ENCODE measurements around the gene TUBB6.

The TUBB6 gene

GRCh38 chr18:12345491-12346239 is 37.6 kb downstream of the TUBB6 start:
- H3K36me3 ChIP-seq (ENCODE audit: insufficient read depth, low read length): peaks cover 94% of the 10 kb centered on the region
- no peak overlapping the region for H3K27ac ChIP-seq (ENCODE audit: low read depth, low read length)

GRCh38 chr18:12346240-12346565 is 38.2 kb downstream of the TUBB6 start:
- peaks cover 95% of the 10 kb centered on the region for H3K36me3 ChIP-seq (ENCODE audit: insufficient read depth, low read length)

More at GRCh38 chr18:12345491-12346239, 37.6 kb downstream of the TUBB6 start:
- Histone ChIP-seq H3K4me3 (ENCODE audit: low read length) (no peak overlapping the region), H3K9me3 (ENCODE audit: insufficient read depth, low read depth, low read length) (no peaks in the 10 kb centered on the region), H3K27me3 (ENCODE audit: insufficient read depth, low read length) (no peaks in the 10 kb centered on the region), H3K4me1 (ENCODE audit: insufficient read depth, low read length) (no peaks in the 10 kb centered on the region), H3K9ac (ENCODE audit: low read depth, low read length) (no peak overlapping the region)
- 95% methylated on average over 13 of the region's 13 CpGs for WGBS

GRCh38 chr18:12347895-12348294 is 39.9 kb downstream of the TUBB6 start:
- Histone ChIP-seq H3K4me1 (ENCODE audit: insufficient read depth, low read length) (no peaks in the 10 kb centered on the region), H3K27me3 (ENCODE audit: insufficient read depth, low read length) (no peaks in the 10 kb centered on the region), H3K9ac (ENCODE audit: low read depth, low read length) (no peak overlapping the region), H3K9me3 (ENCODE audit: insufficient read depth, low read depth, low read length) (no peaks in the 10 kb centered on the region), H3K4me3 (ENCODE audit: low read length) (no peak overlapping the region), H3K36me3 (ENCODE audit: insufficient read depth, low read length) (peaks cover 93% of the 10 kb centered on the region), H3K27ac (ENCODE audit: low read depth, low read length) (no peak overlapping the region)
- WGBS: 94% methylated on average over 4 of the region's 4 CpGs

More at GRCh38 chr18:12346240-12346565, 38.2 kb downstream of the TUBB6 start:
- 94% methylated on average over 7 of the region's 7 CpGs for WGBS
- H3K27me3 ChIP-seq (ENCODE audit: insufficient read depth, low read length): no peaks in the 10 kb centered on the region
- no peaks in the 10 kb centered on the region for H3K4me1 ChIP-seq (ENCODE audit: insufficient read depth, low read length)
- no peak overlapping the region for H3K4me3 ChIP-seq (ENCODE audit: low read length)
- no peak overlapping the region for H3K27ac ChIP-seq (ENCODE audit: low read depth, low read length)
- no peaks in the 10 kb centered on the region for H3K9me3 ChIP-seq (ENCODE audit: insufficient read depth, low read depth, low read length)
- no peak overlapping the region for H3K9ac ChIP-seq (ENCODE audit: low read depth, low read length)

GRCh38 chr18:12352188-12352587 is 44.1 kb downstream of the TUBB6 start:
- H3K36me3 ChIP-seq (ENCODE audit: insufficient read depth, low read length): peaks cover 89% of the 10 kb centered on the region
- H3K4me3 ChIP-seq (ENCODE audit: low read length): no peak overlapping the region
- H3K9ac ChIP-seq (ENCODE audit: low read depth, low read length): no peak overlapping the region

GRCh38 chr18:12359515-12359927 is 51.5 kb downstream of the TUBB6 start:
- Histone ChIP-seq H3K9me3 (ENCODE audit: insufficient read depth, low read depth, low read length) (no peaks in the 10 kb centered on the region), H3K36me3 (ENCODE audit: insufficient read depth, low read length) (peaks cover 95% of the 10 kb centered on the region)
- 100% methylated on average over 2 of the region's 5 CpGs for WGBS

More at GRCh38 chr18:12352188-12352587, 44.1 kb downstream of the TUBB6 start:
- no peaks in the 10 kb centered on the region for H3K27me3 ChIP-seq (ENCODE audit: insufficient read depth, low read length)
- H3K9me3 ChIP-seq (ENCODE audit: insufficient read depth, low read depth, low read length): no peaks in the 10 kb centered on the region
- 95% methylated on average over 5 of the region's 5 CpGs for WGBS
- no peaks in the 10 kb centered on the region for H3K4me1 ChIP-seq (ENCODE audit: insufficient read depth, low read length)
- H3K27ac ChIP-seq (ENCODE audit: low read depth, low read length): no peak overlapping the region

GRCh38 chr18:12361770-12362378 is 53.8 kb downstream of the TUBB6 start:
- peaks cover 97% of the 10 kb centered on the region for H3K36me3 ChIP-seq (ENCODE audit: insufficient read depth, low read length)
- H3K9me3 ChIP-seq (ENCODE audit: insufficient read depth, low read depth, low read length): no peaks in the 10 kb centered on the region
- no peak overlapping the region for H3K27ac ChIP-seq (ENCODE audit: low read depth, low read length)
- H3K4me1 ChIP-seq (ENCODE audit: insufficient read depth, low read length): no peaks in the 10 kb centered on the region
- H3K27me3 ChIP-seq (ENCODE audit: insufficient read depth, low read length): no peaks in the 10 kb centered on the region
- H3K4me3 ChIP-seq (ENCODE audit: low read length): no peak overlapping the region
- 93% methylated on average over 3 of the region's 3 CpGs for WGBS
- no peak overlapping the region for H3K9ac ChIP-seq (ENCODE audit: low read depth, low read length)

More at GRCh38 chr18:12359515-12359927, 51.5 kb downstream of the TUBB6 start:
- Histone ChIP-seq H3K4me1 (ENCODE audit: insufficient read depth, low read length) (no peaks in the 10 kb centered on the region), H3K9ac (ENCODE audit: low read depth, low read length) (no peak overlapping the region), H3K27me3 (ENCODE audit: insufficient read depth, low read length) (no peaks in the 10 kb centered on the region), H3K4me3 (ENCODE audit: low read length) (no peak overlapping the region), H3K27ac (ENCODE audit: low read depth, low read length) (no peak overlapping the region)

GRCh38 chr18:12362473-12363174 is 54.6 kb downstream of the TUBB6 start:
- H3K36me3 ChIP-seq (ENCODE audit: insufficient read depth, low read length): peaks cover 97% of the 10 kb centered on the region

GRCh38 chr18:12366379-12366778 is 58.3 kb downstream of the TUBB6 start:
- no peak overlapping the region for H3K27ac ChIP-seq (ENCODE audit: low read depth, low read length)
- no peaks in the 10 kb centered on the region for H3K9me3 ChIP-seq (ENCODE audit: insufficient read depth, low read depth, low read length)
- peaks cover 75% of the 10 kb centered on the region for H3K36me3 ChIP-seq (ENCODE audit: insufficient read depth, low read length)
- no peaks in the 10 kb centered on the region for H3K27me3 ChIP-seq (ENCODE audit: insufficient read depth, low read length)
- WGBS: 94% methylated on average over 8 of the region's 8 CpGs
- no peak overlapping the region for H3K9ac ChIP-seq (ENCODE audit: low read depth, low read length)
- no peaks in the 10 kb centered on the region for H3K4me1 ChIP-seq (ENCODE audit: insufficient read depth, low read length)
- H3K4me3 ChIP-seq (ENCODE audit: low read length): no peak overlapping the region

More at GRCh38 chr18:12362473-12363174, 54.6 kb downstream of the TUBB6 start:
- Histone ChIP-seq H3K27ac (ENCODE audit: low read depth, low read length) (no peak overlapping the region), H3K27me3 (ENCODE audit: insufficient read depth, low read length) (no peaks in the 10 kb centered on the region), H3K4me3 (ENCODE audit: low read length) (no peak overlapping the region), H3K4me1 (ENCODE audit: insufficient read depth, low read length) (no peaks in the 10 kb centered on the region), H3K9me3 (ENCODE audit: insufficient read depth, low read depth, low read length) (no peaks in the 10 kb centered on the region), H3K9ac (ENCODE audit: low read depth, low read length) (no peak overlapping the region)
- WGBS: 96% methylated on average over 10 of the region's 11 CpGs

- no peak overlapping the region for H3K27ac ChIP-seq (ENCODE audit: low read depth, low read length)
- peaks cover 71% of the 10 kb centered on the region for H3K36me3 ChIP-seq (ENCODE audit: insufficient read depth, low read length)
- no peak overlapping the region for H3K9ac ChIP-seq (ENCODE audit: low read depth, low read length)
- H3K9me3 ChIP-seq (ENCODE audit: insufficient read depth, low read depth, low read length): no peaks in the 10 kb centered on the region
- no peak overlapping the region for H3K4me3 ChIP-seq (ENCODE audit: low read length)
- no peaks in the 10 kb centered on the region for H3K27me3 ChIP-seq (ENCODE audit: insufficient read depth, low read length)
- H3K4me1 ChIP-seq (ENCODE audit: insufficient read depth, low read length): no peaks in the 10 kb centered on the region
- WGBS: 92% methylated on average over 5 of the region's 5 CpGs
Measured at GRCh38 chr18:12366784-12367183, 58.7 kb downstream of the TUBB6 start.

- WGBS: 93% methylated on average over 7 of the region's 7 CpGs
- peaks cover 52% of the 10 kb centered on the region for H3K36me3 ChIP-seq (ENCODE audit: insufficient read depth, low read length)
- H3K4me3 ChIP-seq (ENCODE audit: low read length): no peak overlapping the region
- no peaks in the 10 kb centered on the region for H3K9me3 ChIP-seq (ENCODE audit: insufficient read depth, low read depth, low read length)
- no peak overlapping the region for H3K27ac ChIP-seq (ENCODE audit: low read depth, low read length)
- H3K4me1 ChIP-seq (ENCODE audit: insufficient read depth, low read length): peaks cover 6% of the 10 kb centered on the region; the same call in 1 of the 2 replicates
- no peaks in the 10 kb centered on the region for H3K27me3 ChIP-seq (ENCODE audit: insufficient read depth, low read length)
- no peak overlapping the region for H3K9ac ChIP-seq (ENCODE audit: low read depth, low read length)
Measured at GRCh38 chr18:12369211-12369610, 61.2 kb downstream of the TUBB6 start.

- no peak overlapping the region for H3K9ac ChIP-seq (ENCODE audit: low read depth, low read length)
- no peak overlapping the region for H3K27ac ChIP-seq (ENCODE audit: low read depth, low read length)
- H3K4me3 ChIP-seq (ENCODE audit: low read length): no peak overlapping the region
- H3K36me3 ChIP-seq (ENCODE audit: insufficient read depth, low read length): peaks cover 32% of the 10 kb centered on the region
- no peaks in the 10 kb centered on the region for H3K27me3 ChIP-seq (ENCODE audit: insufficient read depth, low read length)
- H3K9me3 ChIP-seq (ENCODE audit: insufficient read depth, low read depth, low read length): no peaks in the 10 kb centered on the region
- 100% methylated on average over 1 of the region's 2 CpGs for WGBS
- H3K4me1 ChIP-seq (ENCODE audit: insufficient read depth, low read length): peaks cover 6% of the 10 kb centered on the region; the same call in 1 of the 2 replicates
Measured at GRCh38 chr18:12371590-12371989, 63.5 kb downstream of the TUBB6 start.

Measured in HUES64 (cell line).